ENCODE data around the gene CAMTA1. TPM values are rescaled to one million over a fixed set of nuclear protein-coding genes. Genes with fewer than 3 reads are reported as not detected.

CAMTA1 gene
- total RNA-seq, 2 donors from 2014 or later: 105 to 113 TPM

- Histone ChIP-seq H3K27ac (no peak overlapping the region), H3K9me3 (no peaks in the 10 kb centered on the region), H3K36me3 (no peaks in the 10 kb centered on the region), H3K4me1 (ENCODE audit: control insufficient read depth in 1 of 2, low read depth in 2 of 2) (no peaks in the 10 kb centered on the region), H3K4me3 (no peak overlapping the region), H3K27me3 (replicated peaks; ENCODE audit: insufficient read depth) (no peaks in the 10 kb centered on the region)
- ATAC-seq (ENCODE audit: insufficient number of reproducible peaks, low FRiP score, low read depth): no peak
- no peak for TF ChIP-seq CTCF (IDR thresholded peaks at IDR 0.05)
- no peak for DNase-seq (ENCODE audit: low spot score)
Observed at GRCh38 chr1:7442918-7443317, 657.7 kb downstream of the CAMTA1 start.

GRCh38 chr1:7444363-7444762 is 659.1 kb downstream of the CAMTA1 start:
- no peak for TF ChIP-seq CTCF (IDR thresholded peaks at IDR 0.05)
- no peaks in the 10 kb centered on the region for H3K4me1 ChIP-seq (ENCODE audit: control insufficient read depth in 1 of 2, low read depth in 2 of 2)
- H3K9me3 ChIP-seq: no peaks in the 10 kb centered on the region
- no peak overlapping the region for H3K27ac ChIP-seq
- DNase-seq (ENCODE audit: low spot score): no peak
- no peak for ATAC-seq (ENCODE audit: insufficient number of reproducible peaks, low FRiP score, low read depth)
- H3K27me3 ChIP-seq (replicated peaks; ENCODE audit: insufficient read depth): no peaks in the 10 kb centered on the region
- H3K4me3 ChIP-seq: no peak overlapping the region
- no peaks in the 10 kb centered on the region for H3K36me3 ChIP-seq

GRCh38 chr1:7447093-7447492 is 661.8 kb downstream of the CAMTA1 start:
- H3K4me1 ChIP-seq (ENCODE audit: control insufficient read depth in 1 of 2, low read depth in 2 of 2): no peaks in the 10 kb centered on the region
- no peak for TF ChIP-seq CTCF (IDR thresholded peaks at IDR 0.05)
- no peak overlapping the region for H3K27ac ChIP-seq
- H3K36me3 ChIP-seq: no peaks in the 10 kb centered on the region
- H3K4me3 ChIP-seq: no peak overlapping the region
- H3K9me3 ChIP-seq: no peaks in the 10 kb centered on the region
- ATAC-seq (ENCODE audit: insufficient number of reproducible peaks, low FRiP score, low read depth): no peak
- no peaks in the 10 kb centered on the region for H3K27me3 ChIP-seq (replicated peaks; ENCODE audit: insufficient read depth)
- no peak for DNase-seq (ENCODE audit: low spot score)

- Histone ChIP-seq H3K27ac (no peak overlapping the region), H3K36me3 (no peaks in the 10 kb centered on the region), H3K4me3 (no peak overlapping the region), H3K27me3 (replicated peaks; ENCODE audit: insufficient read depth) (no peaks in the 10 kb centered on the region), H3K9me3 (no peaks in the 10 kb centered on the region), H3K4me1 (ENCODE audit: control insufficient read depth in 1 of 2, low read depth in 2 of 2) (no peaks in the 10 kb centered on the region)
- no peak for TF ChIP-seq CTCF (IDR thresholded peaks at IDR 0.05)
- DNase-seq (ENCODE audit: low spot score) (no peak), ATAC-seq (ENCODE audit: insufficient number of reproducible peaks, low FRiP score, low read depth) (no peak)
Observed at GRCh38 chr1:7447736-7448135, 662.5 kb downstream of the CAMTA1 start.

GRCh38 chr1:7448986-7449385 is 663.7 kb downstream of the CAMTA1 start:
- no peak overlapping the region for H3K27ac ChIP-seq
- ATAC-seq (ENCODE audit: insufficient number of reproducible peaks, low FRiP score, low read depth) (no peak), DNase-seq (ENCODE audit: low spot score) (no peak)
- no peak for TF ChIP-seq CTCF (IDR thresholded peaks at IDR 0.05)
- no peaks in the 10 kb centered on the region for H3K4me1 ChIP-seq (ENCODE audit: control insufficient read depth in 1 of 2, low read depth in 2 of 2)
- no peaks in the 10 kb centered on the region for H3K27me3 ChIP-seq (replicated peaks; ENCODE audit: insufficient read depth)
- no peaks in the 10 kb centered on the region for H3K9me3 ChIP-seq
- no peaks in the 10 kb centered on the region for H3K36me3 ChIP-seq
- no peak overlapping the region for H3K4me3 ChIP-seq
